B cell (primary cell): ENCODE data around the gene NCOA3. TPM values are rescaled to one million over a fixed set of nuclear protein-coding genes. Genes with fewer than 3 reads are reported as not detected.
A peak's percentile ranks its signal among the peaks of the same experiment; 100 is the strongest.

Experiments
- ATAC-seq: fragments of 200-7000 bp; cut with Tn5 transposase; one replicate; pipeline ENCODE4 v1.10.0; 2021; ENCODE audit warnings: low read depth, mild to moderate bottlenecking, moderate number of reproducible peaks, moderate library complexity
- CTCF ChIA-PET: fragments of 350-600 bp; sonication (Branson Sonifier 250); formaldehyde crosslinking; loops from one replicate; lab custom pipeline; 2021; ENCODE audit warnings: antibody characterized with exemption, inconsistent platforms; lab: Charles Lee
- POLR2A ChIA-PET: fragments of 350-600 bp; sonication (Branson Sonifier 250); formaldehyde crosslinking; loops from one replicate; lab custom pipeline; 2021; ENCODE audit warnings: antibody characterized with exemption; lab: Charles Lee
- DNase-seq: peaks from one replicate; pipeline ENCODE4 v3.0.0; 2013
- H2AFZ ChIP-seq: 2 replicates; pipeline ENCODE4 v1.6.1; 2012; ENCODE audit warnings: mild to moderate bottlenecking, low read depth, low read length; ENCODE audit not compliant: insufficient read depth, poor library complexity, severe bottlenecking
- H3K27ac ChIP-seq, 2 donors: 1 replicate in 1 of 2; 2 replicates in 1 of 2; pipeline ENCODE4 v1.5.1; 2012 to 2013; ENCODE audit warnings: low read length in 2 of 2, mild to moderate bottlenecking in 2 of 2, moderate library complexity in 1 of 2
- H3K27me3 ChIP-seq, 4 experiments: fragments of 200-600 bp in 1 of 4; sonication (generic) in 1 of 4; replicated peaks in 1 of 4; 1 replicate in 2 of 4; 2 replicates in 2 of 4; pipeline versions ENCODE4 v1.6.1 to v1.7.0; 2013 to 2016; ENCODE audit warnings: low read length in 3 of 4, mild to moderate bottlenecking in 2 of 4, mixed read lengths in 1 of 4, moderate library complexity in 1 of 4; ENCODE audit not compliant: insufficient read depth in 4 of 4, control insufficient read depth in 3 of 4; ENCODE audit errors: control extremely low read depth in 1 of 4
- H3K36me3 ChIP-seq, 2 experiments: replicated peaks in 1 of 2; 1 replicate in 1 of 2; 2 replicates in 1 of 2; pipeline versions ENCODE4 v1.6.1 to v1.7.1; 2013; ENCODE audit warnings: low read length in 1 of 2; ENCODE audit not compliant: insufficient read depth in 2 of 2, control insufficient read depth in 1 of 2; ENCODE audit errors: control extremely low read depth in 1 of 2, extremely low read depth in 1 of 2
- H3K4me1 ChIP-seq, 2 donors: fragments of 200-600 bp in 1 of 2; sonication (generic) in 1 of 2; 1 replicate in 1 of 2; 2 replicates in 1 of 2; pipeline versions ENCODE4 v1.5.1 to v1.6.1; 2013 to 2017; ENCODE audit warnings: low read length in 2 of 2; ENCODE audit not compliant: control insufficient read depth in 2 of 2, insufficient read depth in 2 of 2
- H3K4me2 ChIP-seq: replicated peaks from 2 replicates; pipeline ENCODE3; 2012; ENCODE audit warnings: mild to moderate bottlenecking, low read depth, low read length; ENCODE audit not compliant: poor library complexity, severe bottlenecking
- H3K4me3 ChIP-seq, 5 experiments: fragments of 200-600 bp in 1 of 5; sonication (generic) in 1 of 5; 1 replicate in 3 of 5; 2 replicates in 2 of 5; pipeline versions ENCODE4 v1.5.1 to v1.7.0; 2011 to 2016; ENCODE audit warnings: low read length in 4 of 5, mild to moderate bottlenecking in 4 of 5, low read depth in 2 of 5, control low read depth in 1 of 5, moderate library complexity in 1 of 5; ENCODE audit not compliant: insufficient read depth in 1 of 5; ENCODE audit errors: control extremely low read depth in 1 of 5, extremely low read depth in 1 of 5
- H3K79me2 ChIP-seq: fragments of 200-600 bp; sonication (generic); one replicate; pipeline ENCODE4 v1.6.0; 2016; ENCODE audit warnings: low read length; ENCODE audit not compliant: control insufficient read depth, insufficient read depth
- H3K9ac ChIP-seq: fragments of 200-600 bp; sonication (generic); 2 replicates; pipeline ENCODE4 v1.6.1; 2017; ENCODE audit warnings: mild to moderate bottlenecking, low read length, moderate library complexity
- H3K9me3 ChIP-seq, 3 donors: one replicate each; pipeline versions ENCODE4 v1.6.1 to v1.7.1; 2013; ENCODE audit warnings: low read length in 2 of 3; ENCODE audit not compliant: control insufficient read depth in 2 of 3, insufficient read depth in 1 of 3; ENCODE audit errors: control extremely low read depth in 1 of 3
- H4K20me1 ChIP-seq: 2 replicates; pipeline ENCODE4 v1.6.0; 2012; ENCODE audit warnings: mild to moderate bottlenecking, low read length; ENCODE audit not compliant: insufficient read depth, control insufficient read depth, poor library complexity, severe bottlenecking
- H3K27ac Mint-ChIP-seq: one replicate; pipeline ENCODE4 v1.8.0; 2021; ENCODE audit warnings: mixed read lengths
- H3K27me3 Mint-ChIP-seq: one replicate; pipeline ENCODE4 v1.8.0; 2021; ENCODE audit warnings: mixed read lengths
- H3K4me1 Mint-ChIP-seq: one replicate; pipeline ENCODE4 v1.8.0; 2021; ENCODE audit warnings: mixed read lengths
- H3K4me3 Mint-ChIP-seq: one replicate; pipeline ENCODE4 v1.8.0; 2021; ENCODE audit warnings: mixed read lengths
- H3K9me3 Mint-ChIP-seq: one replicate; pipeline ENCODE4 v1.8.0; 2022; ENCODE audit warnings: mixed read lengths; ENCODE audit not compliant: insufficient read depth
- EZH2 ChIP-seq: IDR thresholded peaks from 2 replicates; pipeline ENCODE4 v1.6.1; 2012; ENCODE audit warnings: borderline replicate concordance, low read depth, mild to moderate bottlenecking, moderate library complexity, low read length; ENCODE audit not compliant: insufficient read depth, poor library complexity, severe bottlenecking
- WGBS: methylation state at CpG from one replicate; pipeline ENCODE4 v1.1.5; 2013; ENCODE audit warnings: missing lambda C conversion rate; ENCODE audit not compliant: insufficient coverage; 5-methylcytosine and 5-hydroxymethylcytosine counted together
- intact Hi-C: fragments of 100-400 bp; cut with micrococcal nuclease; formaldehyde crosslinking; loops from one replicate; pipeline ENCODE4 v1.10.0; 2022
- polyA plus RNA-seq: library from polyadenylated mRNA; depleted of rRNA; stranded (reverse); fragments of >200 nt; gene quantifications from 2 replicates; pipeline ENCODE4 v1.2.3, GENCODE V29; 2012
- total RNA-seq, 2 donors: library from RNA; stranded (reverse); fragments of 120-200 nt in 1 of 2; gene quantifications; 1 replicate in 1 of 2; 2 replicates in 1 of 2; pipeline versions ENCODE4 v1.2.3 to v1.2.4, GENCODE V29; 2013 to 2022
- TF ChIP-seq, protein P1 (sequence below): fragments of 200-600 bp; IDR thresholded peaks from one replicate; pipeline ENCODE4 v1.8.0; 2022; ENCODE audit warnings: antibody characterized with exemption, mild to moderate bottlenecking

The NCOA3 gene
- total and polyA plus RNA-seq, 2 donors (not counting 1 experiment from before 2014, with no cell fraction given), result 54.0 to 309 TPM

DNA sequence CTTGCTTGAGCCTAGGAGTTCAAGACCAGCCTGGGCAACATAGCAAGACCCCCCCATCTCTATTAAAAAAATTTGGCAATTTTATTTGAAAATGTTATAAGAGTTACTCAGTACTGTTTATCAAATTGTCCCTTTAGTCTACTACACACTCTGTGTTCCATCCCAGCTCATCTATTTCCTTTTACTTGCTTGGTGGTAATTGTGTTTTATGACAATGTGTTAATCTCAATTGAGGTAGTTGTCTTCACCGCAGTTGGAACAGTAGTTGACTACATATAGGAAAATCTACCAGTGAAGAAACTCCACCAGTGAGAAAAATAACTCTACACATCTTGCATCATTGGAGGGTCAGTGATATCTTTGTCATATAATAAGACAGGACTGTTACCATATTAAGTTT, 8.0 kb downstream of the NCOA3 start:
- H3K4me1 ChIP-seq, result peaks cover 76 to 85% of the 10 kb centered on the region in 2 donors
- Mint-ChIP-seq H3K27me3 (no peaks in the 10 kb centered on the region), H3K4me3 (peak overlapping the region; percentile 71), H3K27ac (peak overlapping the region; percentile 71), H3K4me1 (peaks cover 71% of the 10 kb centered on the region), H3K9me3 (no peaks in the 10 kb centered on the region)
- peaks cover 79% of the 10 kb centered on the region for H4K20me1 ChIP-seq
- H3K4me3 ChIP-seq, result no peak overlapping the region
- DNase-seq (no peak), ATAC-seq (no peak)
- WGBS, result no CpG with 5 or more reads among the region's 1 CpG
- CTCF ChIA-PET, result interaction anchor here (0.8 to 2.0 kb wide), 3 partner anchors 97 to 237 kb away, joined by 3 to 7 read pairs (median 3); no protein-coding TSS in a partner anchor
- peaks cover 100% of the 10 kb centered on the region for H3K79me2 ChIP-seq
- peak overlapping the region in 1 of 2 donors; percentile 76 for H3K27ac ChIP-seq
- intact Hi-C loops, result loop anchor here (5.0 to 10.0 kb wide), 2 partner anchors 98 to 315 kb away; no protein-coding TSS in a partner anchor
- H3K27me3 ChIP-seq, result no peaks in the 10 kb centered on the region
- H3K36me3 ChIP-seq, result peaks cover 4 to 16% of the 10 kb centered on the region in 2 experiments
- POLR2A ChIA-PET, result interaction anchor here (0.6 to 1.2 kb wide), 2 partner anchors 98 to 1271 kb away, joined by 3 to 4 read pairs; no protein-coding TSS in a partner anchor
- TF ChIP-seq, protein P1, sequence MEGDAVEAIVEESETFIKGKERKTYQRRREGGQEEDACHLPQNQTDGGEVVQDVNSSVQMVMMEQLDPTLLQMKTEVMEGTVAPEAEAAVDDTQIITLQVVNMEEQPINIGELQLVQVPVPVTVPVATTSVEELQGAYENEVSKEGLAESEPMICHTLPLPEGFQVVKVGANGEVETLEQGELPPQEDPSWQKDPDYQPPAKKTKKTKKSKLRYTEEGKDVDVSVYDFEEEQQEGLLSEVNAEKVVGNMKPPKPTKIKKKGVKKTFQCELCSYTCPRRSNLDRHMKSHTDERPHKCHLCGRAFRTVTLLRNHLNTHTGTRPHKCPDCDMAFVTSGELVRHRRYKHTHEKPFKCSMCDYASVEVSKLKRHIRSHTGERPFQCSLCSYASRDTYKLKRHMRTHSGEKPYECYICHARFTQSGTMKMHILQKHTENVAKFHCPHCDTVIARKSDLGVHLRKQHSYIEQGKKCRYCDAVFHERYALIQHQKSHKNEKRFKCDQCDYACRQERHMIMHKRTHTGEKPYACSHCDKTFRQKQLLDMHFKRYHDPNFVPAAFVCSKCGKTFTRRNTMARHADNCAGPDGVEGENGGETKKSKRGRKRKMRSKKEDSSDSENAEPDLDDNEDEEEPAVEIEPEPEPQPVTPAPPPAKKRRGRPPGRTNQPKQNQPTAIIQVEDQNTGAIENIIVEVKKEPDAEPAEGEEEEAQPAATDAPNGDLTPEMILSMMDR, result no peak
- no peak for TF ChIP-seq EZH2
- peak overlapping the region; percentile 71 for H3K4me2 ChIP-seq
- no peak overlapping the region for H3K9ac ChIP-seq
- no peak overlapping the region for H2AFZ ChIP-seq
- no peaks in the 10 kb centered on the region for H3K9me3 ChIP-seq

DNA sequence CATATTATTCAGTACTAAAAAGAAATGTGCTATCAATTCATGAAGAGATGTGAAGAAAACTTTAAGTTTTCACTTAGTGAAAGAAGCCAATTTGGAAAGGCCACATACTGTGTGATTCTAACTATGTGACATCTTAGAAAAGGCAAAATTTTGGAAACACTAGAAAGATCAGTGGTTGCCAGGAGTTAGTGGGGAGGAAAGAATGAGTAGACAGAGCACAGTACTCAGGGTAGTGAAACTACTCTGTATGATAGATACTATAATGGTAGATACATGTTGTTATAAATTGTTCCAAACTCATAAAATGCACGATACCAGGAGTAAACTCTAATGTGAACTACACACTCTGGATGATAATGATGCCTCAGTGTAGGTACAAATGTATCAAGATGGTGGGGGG, 14.2 kb downstream of the NCOA3 start:
- TF ChIP-seq, protein P1, result no peak
- no peak for TF ChIP-seq EZH2
- DNase-seq, result no peak
- Histone ChIP-seq H3K36me3 (peaks cover 6 to 22% of the 10 kb centered on the region in 2 experiments), H3K4me2 (peak overlapping the region; percentile 32), H3K4me3 (no peak overlapping the region), H4K20me1 (peaks cover 80% of the 10 kb centered on the region), H3K79me2 (peaks cover 100% of the 10 kb centered on the region), H3K27me3 (no peaks in the 10 kb centered on the region), H2AFZ (no peak overlapping the region), H3K9me3 (peaks cover 0 to 8% (median 6%) of the 10 kb centered on the region in 3 donors), H3K4me1 (peaks cover 32 to 57% of the 10 kb centered on the region in 2 donors), H3K27ac (peak overlapping the region in 1 of 2 donors; percentile 76), H3K9ac (no peak overlapping the region)
- H3K4me1 Mint-ChIP-seq, result peaks cover 61% of the 10 kb centered on the region
- no CpG with 5 or more reads among the region's 1 CpG for WGBS
- H3K27me3 Mint-ChIP-seq, result no peaks in the 10 kb centered on the region
- intact Hi-C loops, result no loop called here
- no peak for ATAC-seq
- ChIA-PET CTCF (interaction anchor here (1.5 to 2.3 kb wide), 2 partner anchors 105 to 132 kb away, joined by 6 to 14 read pairs; no protein-coding TSS in a partner anchor), POLR2A (interaction anchor here (0.7 to 0.9 kb wide), 2 partner anchors 13 to 123 kb away, joined by 6 to 7 read pairs; no protein-coding TSS in a partner anchor)
- peaks cover under 1% of the 10 kb centered on the region for H3K9me3 Mint-ChIP-seq
- H3K27ac Mint-ChIP-seq, result peak overlapping the region; percentile 35
- H3K4me3 Mint-ChIP-seq, result peak overlapping the region; percentile 2
